Upper lobe of left lung (tissue), 6 donors: ENCODE results near the gene CHST13. TPM values are rescaled to one million over a fixed set of nuclear protein-coding genes. Genes with fewer than 3 reads are reported as not detected.

ENCODE experiments used
- ATAC-seq, 2 donors: fragments of 200-7000 bp; cut with Tn5 transposase; one replicate each; pipeline ENCODE4 v1.9.1; 2022; ENCODE audit warnings: mild to moderate bottlenecking in 2 of 2, moderate library complexity in 2 of 2; ENCODE audit not compliant: low FRiP score in 2 of 2
- DNase-seq, 2 donors: peaks; one replicate each; pipeline ENCODE4 v3.0.0-alpha.2; 2019 to 2020
- H3K27ac ChIP-seq, 4 donors: fragments of 200-600 bp; sonication (generic); one replicate each; pipeline ENCODE4 v1.5.1; 2016 to 2019
- H3K27me3 ChIP-seq, 4 donors: fragments of 200-600 bp; sonication (generic); one replicate each; pipeline ENCODE4 v1.5.1; 2017 to 2019
- H3K36me3 ChIP-seq, 4 donors: fragments of 200-600 bp; sonication (generic); one replicate each; pipeline ENCODE4 v1.5.1; 2016 to 2019
- H3K4me1 ChIP-seq, 4 donors: fragments of 200-600 bp; sonication (generic); one replicate each; pipeline ENCODE4 v1.5.1; 2018 to 2019
- H3K4me3 ChIP-seq, 4 donors: fragments of 200-600 bp; sonication (generic); one replicate each; pipeline ENCODE4 v1.5.1; 2017 to 2019; ENCODE audit warnings: mild to moderate bottlenecking in 2 of 4, moderate library complexity in 1 of 4
- H3K9me3 ChIP-seq, 4 donors: fragments of 200-600 bp; sonication (generic); one replicate each; pipeline ENCODE4 v1.5.1; 2018 to 2019
- EP300 ChIP-seq, 4 donors: sonication (generic); formaldehyde crosslinking; IDR thresholded peaks; one replicate each; pipeline ENCODE4 v1.5.1; 2017; ENCODE audit warnings: antibody characterized with exemption in 4 of 4, control low read depth in 2 of 4
- POLR2A ChIP-seq, 4 donors: fragments of 450-650 bp; IDR thresholded peaks; one replicate each; pipeline ENCODE4 v1.5.1; 2016 to 2017; ENCODE audit warnings: antibody characterized with exemption in 4 of 4, mild to moderate bottlenecking in 2 of 4
- POLR2AphosphoS5 ChIP-seq, 2 donors: sonication (generic); formaldehyde crosslinking; IDR thresholded peaks; one replicate each; pipeline ENCODE4 v1.5.1; 2017; ENCODE audit warnings: antibody characterized with exemption in 2 of 2
- WGBS, 2 donors: methylation state at CpG; one replicate each; pipeline ENCODE4 v1.1.5; 2017 to 2018; 5-methylcytosine and 5-hydroxymethylcytosine counted together
- total RNA-seq, 6 donors: library from RNA; depleted of rRNA in 4 of 6; stranded (reverse); fragments of >200 nt in 4 of 6; gene quantifications; one replicate each; pipeline versions ENCODE4 v1.1.0 to v1.2.1, GENCODE V29; 2016 to 2021
- TF ChIP-seq, protein P1 (sequence below), 6 experiments: fragments of 450-650 bp in 4 of 6; fragments of 200-600 bp in 2 of 6; sonication (generic) in 2 of 6; IDR thresholded peaks; one replicate each; pipeline ENCODE4 v1.5.1; 2016 to 2019; ENCODE audit warnings: antibody characterized with exemption in 6 of 6
- donor health status: DM: no; HTN: no; CAD: no; lungs with moderate emphysema.
- donor health status: DM: no; HTN: yes; CAD: no; lungs with severe emphysema.

Gene CHST13
- total RNA-seq, 6 donors from 2014 or later, result 0.57 to 3.1 (median 2.0) TPM; not detected in 2

DNA sequence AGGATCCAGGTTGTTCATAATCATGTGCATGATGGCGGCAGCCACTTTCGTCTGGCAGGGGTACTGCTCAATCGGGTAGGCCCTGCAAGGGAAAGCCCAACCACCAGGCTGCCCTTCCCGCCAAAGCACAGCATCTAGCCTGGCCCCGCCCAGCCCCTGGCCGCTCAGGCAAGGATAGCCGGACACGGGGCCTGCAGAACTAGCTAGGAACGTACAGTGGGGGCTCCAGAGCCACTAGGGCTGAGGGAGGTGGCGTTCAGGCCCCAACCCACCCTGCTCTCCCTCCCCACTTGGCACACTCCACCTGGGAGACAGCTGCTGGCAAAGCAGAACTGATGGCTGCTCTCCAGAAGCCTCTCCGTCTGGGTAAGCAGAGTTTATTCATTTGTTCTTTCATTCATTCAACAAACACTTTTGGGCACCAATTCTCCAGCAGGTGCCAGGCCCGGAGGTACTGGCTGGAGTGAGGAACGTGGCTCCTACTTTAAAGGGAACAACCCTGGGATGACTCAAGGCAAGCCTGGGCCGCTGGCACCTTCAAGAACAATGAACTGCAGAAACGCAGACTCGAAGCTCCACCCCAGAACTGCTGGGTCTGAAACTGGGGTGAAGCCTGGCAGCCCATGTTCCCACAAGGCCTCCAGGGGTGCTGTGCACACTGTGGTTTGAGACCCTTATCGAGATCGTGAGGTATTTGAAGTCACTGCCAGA, 14.2 kb upstream of the CHST13 start:
- Histone ChIP-seq H3K4me1 (peaks cover 0 to 3% (median 0%) of the 10 kb centered on the region in 4 donors), H3K27ac (no peak overlapping the region), H3K4me3 (no peak overlapping the region), H3K36me3 (no peaks in the 10 kb centered on the region), H3K27me3 (no peaks in the 10 kb centered on the region), H3K9me3 (no peaks in the 10 kb centered on the region)
- ATAC-seq, result no peak
- DNase-seq, result no peak
- TF ChIP-seq EP300 (IDR thresholded peaks at IDR 0.05), result no peak
- TF ChIP-seq POLR2AphosphoS5 (IDR thresholded peaks at IDR 0.05), result no peak
- WGBS, 2 donors, result 60 to 75% methylated on average over 11 to 18 of the region's 18 CpGs

- TF ChIP-seq, protein P1, sequence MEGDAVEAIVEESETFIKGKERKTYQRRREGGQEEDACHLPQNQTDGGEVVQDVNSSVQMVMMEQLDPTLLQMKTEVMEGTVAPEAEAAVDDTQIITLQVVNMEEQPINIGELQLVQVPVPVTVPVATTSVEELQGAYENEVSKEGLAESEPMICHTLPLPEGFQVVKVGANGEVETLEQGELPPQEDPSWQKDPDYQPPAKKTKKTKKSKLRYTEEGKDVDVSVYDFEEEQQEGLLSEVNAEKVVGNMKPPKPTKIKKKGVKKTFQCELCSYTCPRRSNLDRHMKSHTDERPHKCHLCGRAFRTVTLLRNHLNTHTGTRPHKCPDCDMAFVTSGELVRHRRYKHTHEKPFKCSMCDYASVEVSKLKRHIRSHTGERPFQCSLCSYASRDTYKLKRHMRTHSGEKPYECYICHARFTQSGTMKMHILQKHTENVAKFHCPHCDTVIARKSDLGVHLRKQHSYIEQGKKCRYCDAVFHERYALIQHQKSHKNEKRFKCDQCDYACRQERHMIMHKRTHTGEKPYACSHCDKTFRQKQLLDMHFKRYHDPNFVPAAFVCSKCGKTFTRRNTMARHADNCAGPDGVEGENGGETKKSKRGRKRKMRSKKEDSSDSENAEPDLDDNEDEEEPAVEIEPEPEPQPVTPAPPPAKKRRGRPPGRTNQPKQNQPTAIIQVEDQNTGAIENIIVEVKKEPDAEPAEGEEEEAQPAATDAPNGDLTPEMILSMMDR (IDR thresholded peaks at IDR 0.05), result no peak
- TF ChIP-seq EP300 (IDR thresholded peaks at IDR 0.05) (no peak), POLR2AphosphoS5 (IDR thresholded peaks at IDR 0.05) (no peak), POLR2A (IDR thresholded peaks at IDR 0.05) (no peak)
- DNase-seq, result no peak
- Histone ChIP-seq H3K36me3 (no peaks in the 10 kb centered on the region), H3K4me3 (no peak overlapping the region), H3K27ac (no peak overlapping the region), H3K4me1 (peaks cover 0 to 3% (median 0%) of the 10 kb centered on the region in 4 donors), H3K27me3 (no peaks in the 10 kb centered on the region), H3K9me3 (no peaks in the 10 kb centered on the region)
- 72 to 79% methylated on average over 19 to 22 of the region's 22 CpGs for WGBS, 2 donors
- no peak for ATAC-seq
Measured at GRCh38 chr3:126510308-126510910, 13.5 kb upstream of the CHST13 start.

DNA sequence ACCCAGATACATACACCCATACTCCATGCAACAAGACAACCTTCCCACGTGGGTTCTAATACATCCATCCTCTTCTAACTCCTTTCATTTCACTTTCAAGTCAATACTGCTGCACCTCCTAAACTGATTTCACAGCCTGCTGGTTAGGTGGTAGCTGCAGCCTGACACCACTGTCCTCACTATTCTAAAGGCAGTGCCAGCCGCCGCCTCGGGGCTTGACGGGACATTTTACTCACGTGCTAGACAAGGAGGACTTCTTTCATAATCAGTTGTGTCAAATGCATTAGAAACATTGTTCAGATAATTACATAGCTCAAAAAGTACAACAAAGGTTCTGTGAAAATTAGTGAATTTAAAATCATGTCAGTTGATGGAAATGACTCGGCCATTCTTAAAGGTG, 12.7 kb upstream of the CHST13 start:
- peaks cover 0 to 3% (median 0%) of the 10 kb centered on the region in 4 donors for H3K4me1 ChIP-seq
- ATAC-seq, result no peak

GRCh38 chr3:126512026-126512425, 11.9 kb upstream of the CHST13 start:
- no peaks in the 10 kb centered on the region for H3K27me3 ChIP-seq
- TF ChIP-seq, protein P1 (IDR thresholded peaks at IDR 0.05), result no peak
- no peak for TF ChIP-seq POLR2A (IDR thresholded peaks at IDR 0.05)
- TF ChIP-seq EP300 (IDR thresholded peaks at IDR 0.05), result no peak
- TF ChIP-seq POLR2AphosphoS5 (IDR thresholded peaks at IDR 0.05), result no peak
- DNase-seq, result no peak
- 69 to 70% methylated on average over 5 to 7 of the region's 7 CpGs for WGBS, 2 donors
- peaks cover 0 to 3% (median 0%) of the 10 kb centered on the region in 4 donors for H3K4me1 ChIP-seq
- H3K36me3 ChIP-seq, result no peaks in the 10 kb centered on the region
- ATAC-seq, result no peak
- no peak overlapping the region for H3K4me3 ChIP-seq
- no peak overlapping the region for H3K27ac ChIP-seq
- H3K9me3 ChIP-seq, result no peaks in the 10 kb centered on the region

More for the DNA sequence above, 12.7 kb upstream of the CHST13 start:
- no peak for TF ChIP-seq POLR2A (IDR thresholded peaks at IDR 0.05)
- Histone ChIP-seq H3K9me3 (no peaks in the 10 kb centered on the region), H3K4me3 (no peak overlapping the region), H3K27ac (no peak overlapping the region), H3K27me3 (no peaks in the 10 kb centered on the region), H3K36me3 (no peaks in the 10 kb centered on the region)
- WGBS, 2 donors, result 72 to 78% methylated on average over 7 of the region's 7 CpGs
- no peak for DNase-seq

DNA sequence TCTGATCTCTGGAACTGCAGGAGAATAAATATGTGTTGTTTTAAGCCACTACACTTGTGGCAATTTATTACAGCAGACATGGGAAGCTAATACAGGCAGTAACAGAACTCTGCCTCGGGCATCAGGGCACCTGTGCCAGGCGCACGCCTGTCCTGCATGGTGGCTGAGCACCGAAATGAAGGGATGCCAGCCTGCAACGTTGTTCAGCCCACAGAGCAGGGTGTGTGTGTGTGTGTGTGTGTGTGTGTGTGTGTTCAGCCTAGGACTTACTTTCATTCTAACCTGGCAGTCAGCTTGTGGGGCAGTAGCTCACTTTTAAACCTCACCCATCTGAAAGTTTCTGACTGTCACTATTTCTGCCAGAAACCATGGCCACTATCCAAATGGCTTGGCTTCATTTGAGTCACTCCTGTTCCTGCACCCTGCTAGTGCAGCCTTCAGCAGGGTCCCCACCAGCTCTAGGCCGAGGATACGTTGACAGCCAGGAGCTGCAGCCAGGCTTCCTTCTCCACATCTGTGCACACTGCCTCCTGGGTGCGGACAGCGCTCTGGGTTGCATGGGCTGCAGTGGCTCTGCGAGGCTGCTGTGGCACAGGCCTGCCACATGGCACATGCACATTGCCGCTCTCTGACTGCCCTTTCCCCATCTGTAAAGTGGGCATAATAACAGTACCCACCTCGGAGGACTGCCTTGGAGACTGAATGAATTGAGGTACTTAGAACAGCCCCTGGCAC, 10.9 kb upstream of the CHST13 start:
- peaks cover 0 to 3% (median 0%) of the 10 kb centered on the region in 4 donors for H3K4me1 ChIP-seq

More for the DNA sequence above, 10.9 kb upstream of the CHST13 start:
- ATAC-seq, result no peak
- Histone ChIP-seq H3K27ac (no peak overlapping the region), H3K4me3 (no peak overlapping the region), H3K27me3 (no peaks in the 10 kb centered on the region), H3K9me3 (no peaks in the 10 kb centered on the region), H3K36me3 (no peaks in the 10 kb centered on the region)
- DNase-seq, result no peak
- TF ChIP-seq, protein P1 (IDR thresholded peaks at IDR 0.05), result no peak
- TF ChIP-seq POLR2AphosphoS5 (IDR thresholded peaks at IDR 0.05) (no peak), EP300 (IDR thresholded peaks at IDR 0.05) (no peak), POLR2A (IDR thresholded peaks at IDR 0.05) (no peak)
- WGBS, 2 donors, result 79 to 94% methylated on average over 9 to 12 of the region's 12 CpGs
